SU-DHL-6 (cell line): ENCODE results near the gene ARSK.

Experiments used
- CTCF ChIP-seq: fragments of 200-600 bp; sonication (generic); IDR thresholded peaks from one replicate; pipeline ENCODE4 v1.5.1; 2017; ENCODE audit warnings: antibody characterized with exemption, mild to moderate bottlenecking, low read length, moderate library complexity; ENCODE audit not compliant: insufficient read depth, poor library complexity, severe bottlenecking
- EZH2phosphoT487 ChIP-seq: fragments of 200-600 bp; sonication (generic), shearing (Covaris generic); conservative IDR thresholded peaks from 2 replicates; pipeline ENCODE4 v1.6.1; 2018; ENCODE audit warnings: mild to moderate bottlenecking, antibody characterized with exemption, low read length, moderate library complexity, mixed read lengths

- TF ChIP-seq CTCF (no peak), EZH2phosphoT487 (no peak)
Observed at GRCh38 chr5:95626701-95627100, 71.8 kb downstream of the ARSK start.
